ENCODE data around the gene KCNMA1.
"Not testable (repeated sequence)": the region's sequence is repeated elsewhere in the genome, so short reads cannot be mapped to it uniquely, and the experiment has no call there.

Gene KCNMA1

GRCh38 chr10:77363210-77363609 lies 274.4 kb downstream of the KCNMA1 start:
- DNase-seq (ENCODE audit: low read depth): no peak

GRCh38 chr10:77361831-77362230 lies 275.8 kb downstream of the KCNMA1 start:
- no peak for DNase-seq (ENCODE audit: low read depth)

- no peak for DNase-seq (ENCODE audit: low read depth)
These were observed 276.2 kb downstream of the KCNMA1 start for GRCh38 chr10:77361426-77361825.

- no peak for DNase-seq (ENCODE audit: low read depth)
These were observed 276.8 kb downstream of the KCNMA1 start for GRCh38 chr10:77360835-77361234.

GRCh38 chr10:77359950-77360520 lies 277.6 kb downstream of the KCNMA1 start:
- no peak for DNase-seq (ENCODE audit: low read depth)

- no peak for DNase-seq (ENCODE audit: low read depth)
These were observed 278.3 kb downstream of the KCNMA1 start for GRCh38 chr10:77359287-77359691.

- DNase-seq (ENCODE audit: low read depth): no peak
These were observed 279.0 kb downstream of the KCNMA1 start for GRCh38 chr10:77358656-77359055.

- DNase-seq (ENCODE audit: low read depth): no peak
These were observed 279.8 kb downstream of the KCNMA1 start for GRCh38 chr10:77357611-77358310.

GRCh38 chr10:77357185-77357584 lies 280.4 kb downstream of the KCNMA1 start:
- DNase-seq (ENCODE audit: low read depth): no peak

- no peak for DNase-seq (ENCODE audit: low read depth)
These were observed 281.8 kb downstream of the KCNMA1 start for GRCh38 chr10:77355844-77356243.

GRCh38 chr10:77351386-77351785 lies 286.2 kb downstream of the KCNMA1 start:
- no peak for DNase-seq (ENCODE audit: low read depth)

- peak; percentile 17 for DNase-seq (ENCODE audit: low read depth)
These were observed 286.9 kb downstream of the KCNMA1 start for GRCh38 chr10:77350711-77351119.

GRCh38 chr10:77350134-77350533 lies 287.5 kb downstream of the KCNMA1 start:
- DNase-seq (ENCODE audit: low read depth): no peak

- DNase-seq (ENCODE audit: low read depth): no peak
These were observed 288.4 kb downstream of the KCNMA1 start for GRCh38 chr10:77349226-77349625.

GRCh38 chr10:77348751-77349150 lies 288.9 kb downstream of the KCNMA1 start:
- DNase-seq (ENCODE audit: low read depth): no peak

GRCh38 chr10:77348082-77348481 lies 289.5 kb downstream of the KCNMA1 start:
- DNase-seq (ENCODE audit: low read depth): no peak

GRCh38 chr10:77347052-77347451 lies 290.6 kb downstream of the KCNMA1 start:
- DNase-seq (ENCODE audit: low read depth): no peak

- DNase-seq (ENCODE audit: low read depth): no peak
These were observed 296.6 kb downstream of the KCNMA1 start for GRCh38 chr10:77341055-77341454.

GRCh38 chr10:77339872-77340271 lies 297.7 kb downstream of the KCNMA1 start:
- not testable (repeated sequence) for DNase-seq (ENCODE audit: low read depth)

- no peak for DNase-seq (ENCODE audit: low read depth)
These were observed 298.4 kb downstream of the KCNMA1 start for GRCh38 chr10:77339166-77339565.

- DNase-seq (ENCODE audit: low read depth): no peak
These were observed 299.5 kb downstream of the KCNMA1 start for GRCh38 chr10:77338143-77338542.

- DNase-seq (ENCODE audit: low read depth): no peak
These were observed 303.1 kb downstream of the KCNMA1 start for GRCh38 chr10:77334501-77334900.

GRCh38 chr10:77333610-77334340 lies 303.8 kb downstream of the KCNMA1 start:
- DNase-seq (ENCODE audit: low read depth): no peak

Measured in stimulated activated CD8-positive, alpha-beta memory T cell treated with anti-CD3 and anti-CD28 coated beads, Interleukin-4, amount 100 ng/mL, for 24 hours (primary cell).